Measurements from ENCODE around the gene DCTN4. TPM values are rescaled to one million over a fixed set of nuclear protein-coding genes. Genes with fewer than 3 reads are reported as not detected.

The DCTN4 gene
- total RNA-seq, 1 experiment from 2014 or later: 48.5 TPM

DNA sequence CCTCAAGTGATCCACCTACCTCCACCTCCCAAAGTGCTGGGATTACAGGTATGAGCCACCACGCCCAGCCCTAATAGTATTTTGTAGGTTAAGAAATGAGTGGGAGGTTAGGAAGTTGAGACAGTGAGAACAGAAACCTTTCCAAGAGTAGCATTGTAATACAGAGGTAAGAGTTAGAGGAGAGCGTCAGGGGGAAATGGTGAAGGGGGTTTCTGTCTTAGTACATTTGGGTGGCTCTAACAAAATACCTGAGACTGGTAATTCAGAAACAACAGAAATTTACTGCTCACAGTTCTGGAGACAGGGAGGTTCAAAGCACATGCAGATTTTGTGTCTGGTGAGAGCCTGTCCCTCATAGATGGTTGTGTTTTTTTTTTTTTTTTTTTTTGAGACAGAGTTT lies 38.6 kb upstream of the DCTN4 start:
- H3K14ac ChIP-seq (ENCODE audit: insufficient read depth, low read length): no peak overlapping the region
- no peak overlapping the region for H3K27ac ChIP-seq (ENCODE audit: insufficient read length, low read depth, low read length)
- no peaks in the 10 kb centered on the region for H3K79me2 ChIP-seq (ENCODE audit: insufficient read depth, low read length)
- TF ChIP-seq, protein P1, sequence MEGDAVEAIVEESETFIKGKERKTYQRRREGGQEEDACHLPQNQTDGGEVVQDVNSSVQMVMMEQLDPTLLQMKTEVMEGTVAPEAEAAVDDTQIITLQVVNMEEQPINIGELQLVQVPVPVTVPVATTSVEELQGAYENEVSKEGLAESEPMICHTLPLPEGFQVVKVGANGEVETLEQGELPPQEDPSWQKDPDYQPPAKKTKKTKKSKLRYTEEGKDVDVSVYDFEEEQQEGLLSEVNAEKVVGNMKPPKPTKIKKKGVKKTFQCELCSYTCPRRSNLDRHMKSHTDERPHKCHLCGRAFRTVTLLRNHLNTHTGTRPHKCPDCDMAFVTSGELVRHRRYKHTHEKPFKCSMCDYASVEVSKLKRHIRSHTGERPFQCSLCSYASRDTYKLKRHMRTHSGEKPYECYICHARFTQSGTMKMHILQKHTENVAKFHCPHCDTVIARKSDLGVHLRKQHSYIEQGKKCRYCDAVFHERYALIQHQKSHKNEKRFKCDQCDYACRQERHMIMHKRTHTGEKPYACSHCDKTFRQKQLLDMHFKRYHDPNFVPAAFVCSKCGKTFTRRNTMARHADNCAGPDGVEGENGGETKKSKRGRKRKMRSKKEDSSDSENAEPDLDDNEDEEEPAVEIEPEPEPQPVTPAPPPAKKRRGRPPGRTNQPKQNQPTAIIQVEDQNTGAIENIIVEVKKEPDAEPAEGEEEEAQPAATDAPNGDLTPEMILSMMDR (conservative IDR thresholded peaks at IDR 0.05): no peak
- no peak overlapping the region for H2AK5ac ChIP-seq (ENCODE audit: insufficient read length, low read length)
- no peak overlapping the region for H2BK5ac ChIP-seq (ENCODE audit: insufficient read length, low read length)
- no peaks in the 10 kb centered on the region for H3K27me3 Mint-ChIP-seq (ENCODE audit: low read depth)
- no peak overlapping the region for H2BK12ac ChIP-seq (ENCODE audit: insufficient read length, low read depth, low read length)
- no peaks in the 10 kb centered on the region for H4K20me1 ChIP-seq (ENCODE audit: control insufficient read depth, insufficient read depth, insufficient read length)
- no peaks in the 10 kb centered on the region for H3K4me1 ChIP-seq (ENCODE audit: insufficient read depth, low read length)
- no peaks in the 10 kb centered on the region for H3K27me3 ChIP-seq (ENCODE audit: insufficient read depth, low read length)
- H4K5ac ChIP-seq (ENCODE audit: insufficient read length, low read depth, low read length): no peak overlapping the region
- H3K4me1 Mint-ChIP-seq: peaks cover 20 to 23% of the 10 kb centered on the region in 2 experiments
- H3K9me3 Mint-ChIP-seq: no peaks in the 10 kb centered on the region
- peaks cover 21 to 32% (median 27%) of the 10 kb centered on the region in 3 experiments; a peak in 6 of 7 replicates for H3K36me3 Mint-ChIP-seq (ENCODE audit: insufficient read depth in 1 of 3, low read depth in 3 of 3)
- no peak overlapping the region for H3K4me3 Mint-ChIP-seq
- H3K9ac ChIP-seq (ENCODE audit: extremely low read depth, insufficient read length, low read length): no peak overlapping the region
- no peak overlapping the region for H3K23ac ChIP-seq (ENCODE audit: insufficient read length, low read depth, low read length)
- H3K4ac ChIP-seq (ENCODE audit: low read depth, low read length): no peak overlapping the region
- no peaks in the 10 kb centered on the region for H3K9me3 ChIP-seq (ENCODE audit: control insufficient read depth, low read depth, low read length)
- H4K8ac ChIP-seq (replicated peaks; ENCODE audit: insufficient read length, low read depth, low read length): no peak overlapping the region
- H3K79me1 ChIP-seq (ENCODE audit: insufficient read depth, low read depth, low read length, poor library complexity, severe bottlenecking): no peaks in the 10 kb centered on the region
- H3K27ac Mint-ChIP-seq: peak overlapping the region in 1 of 3 experiments; percentile 3; a peak in 1 of 7 replicates
- H3K56ac ChIP-seq (ENCODE audit: insufficient read length, low read depth, low read length): no peak overlapping the region
- no CpG with 5 or more reads among the region's 2 CpGs for WGBS (ENCODE audit: extremely low coverage, insufficient read length, low lambda C conversion rate)
- peaks cover 4% of the 10 kb centered on the region for H3K23me2 ChIP-seq (ENCODE audit: insufficient read length, low read depth, low read length, poor library complexity, severe bottlenecking)
- no peak overlapping the region for H2BK120ac ChIP-seq (ENCODE audit: low read depth, low read length, poor library complexity, severe bottlenecking)
- H4K91ac ChIP-seq (ENCODE audit: insufficient read length, low read depth, low read length): no peak overlapping the region
- H2AFZ ChIP-seq (ENCODE audit: low read length): no peak overlapping the region
- H3K18ac ChIP-seq (ENCODE audit: insufficient read length, low read depth, low read length): no peak overlapping the region
- no peak overlapping the region for H2BK15ac ChIP-seq (ENCODE audit: low read depth, low read length)
- H3K4me2 ChIP-seq (ENCODE audit: insufficient read depth, insufficient read length, low read length): no peak overlapping the region
- no peak for DNase-seq
- no peak overlapping the region for H2BK20ac ChIP-seq (ENCODE audit: low read depth, low read length, poor library complexity, severe bottlenecking)
- no peak overlapping the region for H3T11ph ChIP-seq (ENCODE audit: low read length)

All from H9 (cell line).